CD4-positive, alpha-beta T cell treated with Interleukin-15 for 4 hours (primary cell): ENCODE data around the gene ITGB4.

ENCODE experiments used
- DNase-seq: peaks from one replicate; pipeline ENCODE4 v3.0.0-alpha.2; 2020; ENCODE audit warnings: low spot score

The ITGB4 gene

DNA sequence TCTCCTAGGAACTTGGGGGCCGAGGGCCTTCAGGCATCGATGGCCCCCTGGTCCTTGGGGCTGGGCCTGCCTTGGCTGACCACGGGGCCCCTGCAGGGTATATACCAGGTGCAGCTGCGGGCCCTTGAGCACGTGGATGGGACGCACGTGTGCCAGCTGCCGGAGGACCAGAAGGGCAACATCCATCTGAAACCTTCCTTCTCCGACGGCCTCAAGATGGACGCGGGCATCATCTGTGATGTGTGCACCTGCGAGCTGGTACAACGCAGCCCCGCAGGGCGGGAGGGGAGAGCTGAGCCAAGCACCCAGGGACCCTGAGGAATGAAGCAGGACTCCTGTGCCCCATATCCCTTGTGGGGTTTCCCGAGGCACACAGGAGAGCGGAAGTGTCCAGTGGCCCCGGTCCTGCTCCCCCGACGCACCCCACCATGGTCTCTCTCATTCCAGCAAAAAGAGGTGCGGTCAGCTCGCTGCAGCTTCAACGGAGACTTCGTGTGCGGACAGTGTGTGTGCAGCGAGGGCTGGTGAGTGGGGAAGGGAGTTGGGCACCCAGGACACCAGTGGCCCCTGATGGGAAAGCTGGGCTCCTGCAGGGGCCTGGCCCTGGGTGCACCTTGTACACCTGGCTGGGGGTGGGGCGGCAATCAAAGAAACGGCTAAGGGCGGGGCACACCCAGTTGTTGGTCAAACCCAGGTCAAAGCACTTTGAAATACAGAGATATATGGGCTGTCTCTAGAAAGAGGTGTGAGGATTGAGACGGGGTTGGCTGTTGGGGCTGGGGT lies 10.6 kb downstream of the ITGB4 start:
- no peak for DNase-seq

DNA sequence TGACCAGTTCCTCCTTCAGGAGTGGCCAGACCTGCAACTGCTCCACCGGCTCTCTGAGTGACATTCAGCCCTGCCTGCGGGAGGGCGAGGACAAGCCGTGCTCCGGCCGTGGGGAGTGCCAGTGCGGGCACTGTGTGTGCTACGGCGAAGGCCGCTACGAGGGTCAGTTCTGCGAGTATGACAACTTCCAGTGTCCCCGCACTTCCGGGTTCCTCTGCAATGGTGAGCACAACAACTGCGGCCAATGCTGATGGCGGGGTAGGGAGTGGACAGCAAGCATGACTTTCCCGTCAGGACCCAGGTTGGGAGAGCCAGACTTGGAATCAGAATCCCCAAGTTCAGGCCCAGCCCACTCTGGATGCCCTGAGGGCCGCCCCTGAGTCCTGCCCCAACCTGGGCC lies 12.2 kb downstream of the ITGB4 start:
- no peak for DNase-seq

DNA sequence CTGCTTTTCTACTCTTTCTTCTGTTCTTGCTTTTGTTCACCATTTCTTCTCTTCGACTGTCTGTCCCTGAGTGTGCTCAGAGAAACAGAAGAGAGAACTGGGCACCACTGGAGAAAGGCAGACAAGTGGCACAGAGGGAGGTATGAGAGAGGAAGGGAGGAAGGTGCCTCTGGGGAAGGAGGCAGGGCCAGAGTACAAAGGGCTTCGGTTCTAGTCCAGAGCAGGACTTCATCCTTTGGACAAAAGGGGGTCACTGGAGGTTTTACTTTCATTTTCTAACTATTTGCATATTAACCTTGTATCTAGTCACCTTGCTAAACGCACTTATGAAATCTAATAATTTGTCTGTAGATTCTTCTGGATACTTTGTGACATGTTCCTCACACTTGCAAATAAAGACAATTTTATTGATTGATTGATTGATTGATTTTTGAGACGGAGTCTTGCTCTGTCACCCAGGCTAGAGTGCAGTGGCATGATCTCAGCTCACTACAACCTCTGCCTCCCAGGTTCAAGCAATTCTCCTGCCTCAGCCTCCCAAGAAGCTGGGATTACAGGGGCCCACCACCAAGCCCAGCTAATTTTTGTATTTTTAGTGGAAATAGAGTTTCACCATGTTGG lies 13.5 kb downstream of the ITGB4 start:
- no peak for DNase-seq

DNA sequence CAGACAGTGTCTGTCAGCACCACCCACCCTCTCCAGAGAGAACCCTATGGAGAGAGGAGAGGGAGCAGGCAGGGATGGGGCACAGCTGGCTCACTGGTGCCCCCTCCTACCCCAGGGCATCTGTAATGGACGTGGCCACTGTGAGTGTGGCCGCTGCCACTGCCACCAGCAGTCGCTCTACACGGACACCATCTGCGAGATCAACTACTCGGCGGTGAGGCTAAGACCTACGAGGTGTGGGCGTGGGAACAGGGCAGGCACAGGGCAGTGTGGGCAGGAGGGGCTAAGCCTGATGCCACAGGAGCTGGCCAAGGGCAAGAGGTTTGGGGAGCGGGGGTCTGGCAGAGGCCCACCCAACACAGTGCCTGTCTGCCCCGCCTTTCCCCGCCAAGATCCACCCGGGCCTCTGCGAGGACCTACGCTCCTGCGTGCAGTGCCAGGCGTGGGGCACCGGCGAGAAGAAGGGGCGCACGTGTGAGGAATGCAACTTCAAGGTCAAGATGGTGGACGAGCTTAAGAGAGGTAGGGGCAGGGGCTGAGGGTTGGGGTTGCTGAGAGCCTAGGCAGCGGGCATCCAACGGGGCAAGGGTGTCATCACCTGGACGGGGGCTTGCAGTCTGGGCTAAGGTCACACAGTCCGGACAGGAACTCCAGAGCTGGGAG lies 15.0 kb downstream of the ITGB4 start:
- DNase-seq: no peak

DNA sequence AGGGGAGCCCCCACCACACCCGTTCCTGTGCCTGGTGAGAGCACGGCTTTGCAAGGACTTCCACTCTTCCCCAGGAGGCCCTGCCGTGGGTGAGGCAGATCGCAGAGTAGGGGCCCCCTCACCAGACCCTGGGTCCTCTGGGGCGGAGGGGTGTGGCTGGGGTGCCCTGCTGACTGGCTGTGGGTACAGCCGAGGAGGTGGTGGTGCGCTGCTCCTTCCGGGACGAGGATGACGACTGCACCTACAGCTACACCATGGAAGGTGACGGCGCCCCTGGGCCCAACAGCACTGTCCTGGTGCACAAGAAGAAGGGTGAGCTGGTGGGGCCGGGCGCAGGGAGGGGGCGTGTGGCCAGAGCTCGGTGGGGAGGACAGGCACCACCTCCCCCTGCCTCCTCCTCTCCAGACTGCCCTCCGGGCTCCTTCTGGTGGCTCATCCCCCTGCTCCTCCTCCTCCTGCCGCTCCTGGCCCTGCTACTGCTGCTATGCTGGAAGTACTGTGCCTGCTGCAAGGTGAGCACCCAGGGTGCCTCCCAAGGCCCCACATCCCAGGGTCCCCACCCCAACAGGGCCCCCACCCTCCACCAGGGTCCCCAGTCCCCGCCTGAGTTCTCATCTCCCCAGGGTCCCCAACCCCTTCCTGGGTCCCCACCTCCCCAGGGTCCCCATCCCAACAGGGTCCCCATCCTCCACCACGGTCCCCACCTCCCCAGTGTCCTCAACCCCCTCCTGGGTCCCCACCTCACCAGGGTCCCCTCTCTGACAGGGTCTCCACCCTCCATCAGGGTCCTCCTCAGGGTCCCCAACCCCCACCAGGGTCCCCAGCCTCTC lies 16.1 kb downstream of the ITGB4 start:
- no peak for DNase-seq

DNA sequence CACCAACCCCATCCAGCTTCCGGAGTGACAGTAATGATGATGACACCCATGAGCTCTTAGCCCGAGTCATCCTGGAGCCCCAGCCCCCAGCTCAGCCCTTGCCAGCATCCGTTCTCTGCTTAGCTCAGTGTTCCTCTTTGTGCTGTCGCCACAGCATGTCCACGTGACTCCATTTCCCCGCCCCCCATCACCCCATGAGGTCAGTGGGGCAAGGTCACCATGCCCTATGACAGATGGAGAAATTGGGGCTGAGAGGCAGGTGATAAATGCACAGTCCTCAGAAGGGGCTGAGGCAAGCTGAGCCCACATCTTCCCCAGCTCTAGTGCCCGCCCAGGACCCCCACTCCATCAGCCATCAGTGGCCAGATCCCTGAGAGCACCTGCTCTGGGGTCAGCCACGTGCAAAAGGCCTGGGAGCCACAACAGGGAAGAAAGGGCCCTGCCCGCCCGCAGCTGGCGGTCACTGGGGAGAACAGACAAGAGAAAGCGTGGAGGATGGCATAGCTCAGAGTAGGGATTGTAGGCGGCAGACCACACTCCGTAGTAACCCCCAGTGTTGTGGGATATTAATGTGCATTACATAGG lies 17.1 kb downstream of the ITGB4 start:
- no peak for DNase-seq

DNA sequence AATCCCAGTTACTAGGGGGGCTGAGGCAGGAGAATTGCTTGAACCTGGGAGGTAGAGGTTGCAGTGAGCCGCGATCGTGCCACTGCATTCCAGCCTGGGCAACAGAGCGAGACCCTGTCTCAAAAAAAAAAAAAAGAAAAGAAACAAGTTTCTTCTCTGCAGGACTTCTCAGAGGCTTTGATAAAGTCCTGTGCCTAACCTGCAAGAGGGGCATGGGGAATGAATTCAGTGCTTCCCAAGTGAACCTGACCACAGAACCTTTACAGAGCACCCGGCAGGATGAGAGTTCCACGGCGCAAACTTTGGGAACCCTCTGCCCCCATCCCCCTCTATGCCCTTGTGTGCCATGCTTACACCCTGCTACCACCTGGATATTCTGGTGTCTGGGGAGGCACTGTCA lies 17.9 kb downstream of the ITGB4 start:
- no peak for DNase-seq

DNA sequence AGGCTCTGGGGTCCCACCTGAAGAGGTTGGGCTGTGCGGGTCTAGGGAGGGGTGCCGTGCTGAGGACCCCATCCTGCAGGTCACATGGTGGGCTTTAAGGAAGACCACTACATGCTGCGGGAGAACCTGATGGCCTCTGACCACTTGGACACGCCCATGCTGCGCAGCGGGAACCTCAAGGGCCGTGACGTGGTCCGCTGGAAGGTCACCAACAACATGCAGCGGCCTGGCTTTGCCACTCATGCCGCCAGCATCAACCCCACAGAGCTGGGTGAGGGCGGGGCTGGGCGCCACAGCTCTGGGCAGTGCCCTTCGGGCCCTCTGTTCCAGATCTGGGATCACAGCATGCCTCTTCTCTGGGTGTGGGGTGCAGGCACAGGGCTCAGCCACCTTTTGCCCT lies 18.5 kb downstream of the ITGB4 start:
- no peak for DNase-seq

DNA sequence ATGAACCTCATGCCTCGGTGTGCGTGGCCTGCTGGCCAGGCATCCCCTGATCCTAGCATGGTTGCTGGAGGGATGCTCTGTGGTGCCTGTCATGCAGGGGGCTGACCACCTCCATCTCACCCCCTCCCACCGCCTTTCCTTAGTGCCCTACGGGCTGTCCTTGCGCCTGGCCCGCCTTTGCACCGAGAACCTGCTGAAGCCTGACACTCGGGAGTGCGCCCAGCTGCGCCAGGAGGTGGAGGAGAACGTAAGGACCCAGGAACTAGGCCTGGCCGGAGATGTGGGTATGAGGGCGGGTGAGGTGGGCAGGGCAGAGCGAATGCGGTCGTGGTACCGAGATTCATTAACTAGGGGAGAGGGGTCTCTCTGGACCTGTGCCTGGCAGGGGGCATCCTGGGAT lies 19.0 kb downstream of the ITGB4 start:
- DNase-seq: no peak

DNA sequence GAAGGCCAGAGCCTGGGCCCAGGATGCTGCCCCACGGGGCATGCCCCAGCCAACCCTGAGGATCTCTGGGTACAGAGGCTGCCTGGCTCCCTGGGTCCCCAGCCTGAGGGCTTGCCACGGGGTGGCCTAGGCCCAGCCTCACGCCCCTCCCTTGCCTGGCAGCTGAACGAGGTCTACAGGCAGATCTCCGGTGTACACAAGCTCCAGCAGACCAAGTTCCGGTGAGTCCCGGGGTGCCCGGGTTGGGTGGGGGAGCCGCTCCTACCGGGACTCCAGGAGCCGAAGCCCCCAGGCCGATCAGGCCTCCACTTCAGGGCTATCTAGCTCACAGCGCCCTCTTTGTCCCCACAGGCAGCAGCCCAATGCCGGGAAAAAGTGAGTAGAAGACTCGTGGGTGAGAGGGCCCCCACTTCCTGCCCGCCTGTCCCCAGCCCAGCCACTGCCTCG lies 19.4 kb downstream of the ITGB4 start:
- DNase-seq: no peak

DNA sequence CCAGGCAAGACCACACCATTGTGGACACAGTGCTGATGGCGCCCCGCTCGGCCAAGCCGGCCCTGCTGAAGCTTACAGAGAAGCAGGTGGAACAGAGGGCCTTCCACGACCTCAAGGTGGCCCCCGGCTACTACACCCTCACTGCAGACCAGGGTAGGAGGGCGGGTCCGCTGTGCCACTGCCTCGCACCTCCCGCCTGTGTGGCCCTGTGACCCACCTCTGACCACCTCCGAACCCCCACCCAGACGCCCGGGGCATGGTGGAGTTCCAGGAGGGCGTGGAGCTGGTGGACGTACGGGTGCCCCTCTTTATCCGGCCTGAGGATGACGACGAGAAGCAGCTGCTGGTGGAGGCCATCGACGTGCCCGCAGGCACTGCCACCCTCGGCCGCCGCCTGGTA lies 21.1 kb downstream of the ITGB4 start:
- DNase-seq: no peak

DNA sequence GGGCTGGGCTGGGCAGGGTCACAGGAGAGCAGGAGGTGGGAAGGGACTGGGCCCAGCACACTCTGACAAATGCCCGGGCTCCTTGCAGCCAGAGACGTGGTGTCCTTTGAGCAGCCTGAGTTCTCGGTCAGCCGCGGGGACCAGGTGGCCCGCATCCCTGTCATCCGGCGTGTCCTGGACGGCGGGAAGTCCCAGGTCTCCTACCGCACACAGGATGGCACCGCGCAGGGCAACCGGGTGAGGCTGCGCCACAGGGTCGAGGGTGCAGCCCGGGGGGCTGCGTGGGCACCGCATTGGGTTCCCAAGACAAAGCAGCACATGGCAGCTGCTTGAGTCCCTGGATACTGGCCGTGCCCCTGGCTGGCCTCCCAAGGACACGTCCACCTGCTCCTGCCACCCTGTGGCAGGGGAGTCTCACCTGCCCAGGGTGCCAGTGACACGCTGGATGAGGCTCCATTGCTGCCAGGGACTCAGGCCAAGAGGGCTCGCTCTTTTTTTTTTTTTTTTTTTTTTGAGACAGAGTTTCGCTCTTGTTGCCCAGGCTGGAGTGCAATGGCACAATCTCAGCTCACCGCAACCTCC lies 22.5 kb downstream of the ITGB4 start:
- DNase-seq: no peak

DNA sequence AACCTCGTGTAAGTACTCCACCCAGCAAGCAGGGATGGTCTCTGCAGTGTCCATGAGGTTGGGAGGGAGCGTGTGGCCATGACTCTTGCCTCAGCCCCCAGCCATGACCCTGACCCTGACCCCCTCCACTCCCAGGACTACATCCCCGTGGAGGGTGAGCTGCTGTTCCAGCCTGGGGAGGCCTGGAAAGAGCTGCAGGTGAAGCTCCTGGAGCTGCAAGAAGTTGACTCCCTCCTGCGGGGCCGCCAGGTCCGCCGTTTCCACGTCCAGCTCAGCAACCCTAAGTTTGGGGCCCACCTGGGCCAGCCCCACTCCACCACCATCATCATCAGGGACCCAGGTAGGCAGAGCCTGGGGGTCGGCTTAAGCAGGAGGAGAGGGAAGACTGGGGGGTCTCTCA lies 27.4 kb downstream of the ITGB4 start:
- DNase-seq: no peak

DNA sequence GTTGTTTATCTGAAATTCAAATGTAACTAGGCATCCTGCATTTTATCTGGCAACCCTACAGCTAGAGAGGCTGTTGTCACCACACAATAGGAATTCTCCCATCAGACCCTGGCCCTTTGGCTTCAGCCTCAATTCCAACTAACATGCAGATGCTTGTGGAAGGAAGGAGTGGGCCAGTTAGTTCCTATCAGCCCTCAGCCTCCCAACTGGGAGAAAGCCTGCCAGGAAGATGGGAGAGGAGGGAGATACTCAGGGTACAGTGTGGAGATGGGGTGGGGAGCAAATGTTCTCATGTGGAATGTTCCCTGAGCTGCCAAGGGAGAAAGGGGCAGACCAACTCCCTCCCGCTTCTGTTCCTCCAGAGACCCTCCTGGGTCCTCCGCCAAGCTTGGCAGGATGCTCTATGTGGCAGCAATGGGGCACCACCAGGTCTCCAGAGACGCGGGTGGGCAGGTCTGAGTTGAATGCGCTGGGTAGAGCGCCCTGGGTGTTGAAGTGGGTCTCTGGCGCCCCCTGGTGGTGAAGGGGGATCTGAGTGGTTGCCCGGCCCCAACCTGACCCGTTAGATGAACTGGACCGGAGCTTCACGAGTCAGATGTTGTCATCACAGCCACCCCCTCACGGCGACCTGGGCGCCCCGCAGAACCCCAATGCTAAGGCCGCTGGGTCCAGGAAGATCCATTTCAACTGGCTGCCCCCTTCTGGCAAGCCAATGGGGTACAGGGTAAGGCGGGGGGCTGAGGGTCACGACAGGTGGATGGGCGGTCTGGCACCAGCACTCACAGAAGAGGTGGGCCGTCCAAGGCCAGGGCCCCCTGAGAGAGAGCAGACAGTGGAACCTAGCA lies 28.5 kb downstream of the ITGB4 start:
- DNase-seq: peak; percentile 83

DNA sequence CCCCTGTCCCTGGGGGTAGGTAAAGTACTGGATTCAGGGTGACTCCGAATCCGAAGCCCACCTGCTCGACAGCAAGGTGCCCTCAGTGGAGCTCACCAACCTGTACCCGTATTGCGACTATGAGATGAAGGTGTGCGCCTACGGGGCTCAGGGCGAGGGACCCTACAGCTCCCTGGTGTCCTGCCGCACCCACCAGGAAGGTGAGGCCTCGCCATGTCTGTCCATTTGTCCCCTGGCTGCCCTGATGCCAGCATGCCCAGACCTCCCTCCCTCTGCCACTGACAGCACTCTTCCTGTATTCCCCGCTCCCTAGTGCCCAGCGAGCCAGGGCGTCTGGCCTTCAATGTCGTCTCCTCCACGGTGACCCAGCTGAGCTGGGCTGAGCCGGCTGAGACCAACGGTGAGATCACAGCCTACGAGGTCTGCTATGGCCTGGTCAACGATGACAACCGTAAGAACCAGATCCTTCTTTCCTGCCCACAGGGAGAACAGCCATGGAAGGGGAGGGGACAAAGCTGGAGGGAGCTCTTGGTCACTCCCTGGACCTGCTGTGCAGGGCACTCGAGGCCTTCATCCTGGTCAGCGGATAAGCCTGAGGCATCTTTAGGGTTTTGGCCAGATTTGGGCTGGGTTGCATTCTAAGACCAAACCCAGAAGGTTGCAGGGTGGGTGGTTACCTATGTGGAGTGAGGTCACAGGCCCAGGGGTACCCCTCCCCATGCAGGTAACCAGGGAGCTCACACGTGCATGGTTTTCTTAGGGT lies 29.6 kb downstream of the ITGB4 start:
- DNase-seq: no peak

DNA sequence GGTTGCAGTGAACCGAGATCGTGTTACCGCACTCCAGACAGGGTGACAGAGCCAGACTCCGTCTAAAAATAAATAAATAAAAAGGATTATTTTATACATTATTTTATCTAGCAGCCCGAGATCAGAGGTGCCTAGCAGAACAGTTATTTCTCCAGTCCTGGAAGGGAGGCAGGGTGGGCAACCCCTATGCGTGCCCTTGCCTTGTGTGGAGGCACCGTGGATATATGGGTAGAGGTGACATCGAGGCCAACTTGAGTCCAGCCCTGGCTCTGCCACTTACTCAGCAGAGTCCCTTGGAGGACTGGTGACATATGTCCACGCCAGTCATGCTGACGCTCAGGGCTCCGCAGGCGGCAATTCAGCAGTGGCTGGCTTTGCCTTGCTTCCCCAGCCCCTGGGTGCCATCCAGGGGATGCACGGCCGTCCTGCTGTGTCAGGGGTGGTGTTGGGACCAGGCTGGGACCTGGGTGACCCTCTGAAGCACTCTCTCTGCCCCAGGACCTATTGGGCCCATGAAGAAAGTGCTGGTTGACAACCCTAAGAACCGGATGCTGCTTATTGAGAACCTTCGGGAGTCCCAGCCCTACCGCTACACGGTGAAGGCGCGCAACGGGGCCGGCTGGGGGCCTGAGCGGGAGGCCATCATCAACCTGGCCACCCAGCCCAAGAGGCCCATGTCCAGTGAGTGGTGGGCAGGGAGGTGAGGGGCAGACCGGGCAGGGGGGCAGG lies 30.6 kb downstream of the ITGB4 start:
- no peak for DNase-seq

DNA sequence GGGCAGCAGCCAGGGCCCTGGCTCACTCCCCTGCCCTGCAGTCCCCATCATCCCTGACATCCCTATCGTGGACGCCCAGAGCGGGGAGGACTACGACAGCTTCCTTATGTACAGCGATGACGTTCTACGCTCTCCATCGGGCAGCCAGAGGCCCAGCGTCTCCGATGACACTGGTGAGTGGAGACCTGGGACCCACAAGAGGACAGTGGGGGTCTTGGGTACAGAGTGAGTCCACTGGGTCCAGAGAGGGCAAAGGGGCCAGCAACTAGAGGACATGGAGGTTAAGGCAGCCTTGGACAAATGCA lies 31.1 kb downstream of the ITGB4 start:
- DNase-seq: no peak

DNA sequence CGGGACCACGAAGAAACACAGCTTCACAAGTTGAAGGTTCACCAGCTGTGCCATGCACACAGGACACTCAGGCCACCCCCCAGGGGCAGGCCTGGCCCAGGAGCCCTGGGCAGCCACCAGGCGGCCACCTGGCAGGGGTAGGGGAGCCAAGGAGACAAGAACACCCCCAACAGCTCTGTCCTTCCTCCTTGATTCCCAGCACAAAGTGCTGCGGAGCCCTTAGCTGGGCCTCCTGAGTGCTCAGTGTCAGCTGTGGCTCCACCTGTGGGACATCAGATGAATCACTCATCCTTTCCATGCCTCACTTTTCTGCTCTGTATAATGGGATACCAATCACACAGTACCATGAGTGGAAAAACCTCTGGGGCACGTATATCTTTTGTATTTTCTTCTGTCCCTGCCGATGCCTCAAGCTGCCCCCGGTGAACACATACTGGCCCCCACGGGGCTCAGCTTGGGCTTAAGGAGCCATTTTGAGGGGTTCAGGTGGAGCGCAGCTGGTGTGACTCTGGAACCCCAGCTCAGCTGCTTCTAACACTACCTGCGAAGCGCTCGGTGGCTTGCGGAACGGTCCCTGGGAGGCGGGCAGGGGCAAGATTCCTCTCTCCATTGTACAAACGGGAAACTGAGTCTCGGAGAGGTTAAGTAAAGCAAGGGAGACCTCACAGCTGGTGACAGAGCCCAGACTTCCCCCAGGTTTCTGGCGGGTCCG lies 31.7 kb downstream of the ITGB4 start:
- no peak for DNase-seq
